Gastrocnemius medialis (tissue), 4 donors: ENCODE measurements around the gene KLHL12. TPM values are rescaled to one million over a fixed set of nuclear protein-coding genes. Genes with fewer than 3 reads are reported as not detected.

Source experiments
- total RNA-seq, 4 donors: library from RNA; depleted of rRNA; stranded (reverse); fragments of >200 nt; gene quantifications; one replicate each; pipeline versions ENCODE4 v1.1.0 to v1.2.3, GENCODE V29; 2016

The KLHL12 gene
- total RNA-seq, 4 donors from 2014 or later = 12.1 to 24.0 (median 12.6) TPM

Other genes starting within 250 kb of the KLHL12 start
- gene SYT2, start 216.8 kb downstream of the KLHL12 start, total RNA-seq = not detected
- gene KDM5B, start 118.8 kb downstream of the KLHL12 start, total RNA-seq = 10 to 100 TPM; 10.7 to 17.1 (median 13.7) TPM
- 1 to 10 TPM in 1 of 4 donors, not detected in 3; 4.3 TPM for gene PCAT6, start 116.3 kb downstream of the KLHL12 start, total RNA-seq
- gene RABIF, start 38.1 kb downstream of the KLHL12 start, total RNA-seq = 1 to 10 TPM; 2.6 to 9.2 (median 3.9) TPM
- gene ADIPOR1, start 31.1 kb upstream of the KLHL12 start, total RNA-seq = 100 to 1,000 TPM; 103 to 133 (median 119) TPM
- gene CYB5R1, start 40.0 kb upstream of the KLHL12 start, total RNA-seq = 100 to 1,000 TPM; 349 to 677 (median 419) TPM
- 10 to 100 TPM; 28.7 to 41.4 (median 30.6) TPM for gene TMEM183A, start 80.1 kb upstream of the KLHL12 start, total RNA-seq
- 10 to 100 TPM in 3 of 4 donors, 1 to 10 TPM in 1; 8.4 to 45.5 (median 33.1) TPM for gene PPFIA4, start 99.3 kb upstream of the KLHL12 start, total RNA-seq
- 100 to 1,000 TPM in 1 of 4 donors, 10 to 100 TPM in 3; 21.4 to 146 (median 73.1) TPM for gene MYOG, start 158.8 kb upstream of the KLHL12 start, total RNA-seq
- 1 to 10 TPM in 2 of 4 donors, under 1 TPM in 2; 0.25 to 5.6 (median 1.7) TPM for gene ADORA1, start 200.5 kb upstream of the KLHL12 start, total RNA-seq
- gene MYBPH, start 248.6 kb upstream of the KLHL12 start, total RNA-seq = 100 to 1,000 TPM in 1 of 4 donors, 10 to 100 TPM in 2, 1 to 10 TPM in 1; 7.4 to 260 (median 45.5) TPM